HepG2 (cell line): ENCODE data around the gene FOXL3. TPM values are rescaled to one million over a fixed set of nuclear protein-coding genes. Genes with fewer than 3 reads are reported as not detected.

Source experiments
- ETV5 ChIP-seq: IDR thresholded peaks from 2 replicates; pipeline ENCODE4 v1.6.1; 2018; ENCODE audit warnings: missing biosample characterization, missing genetic modification reagents, inconsistent platforms, borderline replicate concordance
- HDAC1 ChIP-seq: sonication (generic); formaldehyde crosslinking; IDR thresholded peaks from 2 replicates; pipeline ENCODE4 v1.5.1; 2020; ENCODE audit warnings: mild to moderate bottlenecking, missing genetic modification reagents
- HMGXB4 ChIP-seq, 2 experiments: sonication (generic) in 1 of 2; formaldehyde crosslinking in 1 of 2; IDR thresholded peaks; 2 replicates each; pipeline versions ENCODE4 v1.4.0 to v1.6.1; 2018 to 2020; ENCODE audit warnings: missing genetic modification reagents in 2 of 2, borderline replicate concordance in 1 of 2, low read depth in 1 of 2, mild to moderate bottlenecking in 1 of 2, missing biosample characterization in 1 of 2
- MIER2 ChIP-seq: IDR thresholded peaks from 2 replicates; pipeline ENCODE4 v1.6.1; 2016; ENCODE audit warnings: missing biosample characterization, missing genetic modification reagents
- MXI1 ChIP-seq: IDR thresholded peaks from 3 replicates; pipeline ENCODE4 v1.6.1; 2012; ENCODE audit warnings: low read depth, low read length, inconsistent platforms, borderline replicate concordance
- SP2 ChIP-seq: sonication (generic); formaldehyde crosslinking; IDR thresholded peaks from 2 replicates; pipeline ENCODE4 v1.5.1; 2020; ENCODE audit warnings: mild to moderate bottlenecking, missing genetic modification reagents
- STAT6 ChIP-seq: sonication (generic); formaldehyde crosslinking; IDR thresholded peaks from 2 replicates; pipeline ENCODE4 v1.4.0; 2020; ENCODE audit warnings: missing genetic modification reagents, mild to moderate bottlenecking, borderline replicate concordance
- TAF1 ChIP-seq: sonication (generic); formaldehyde crosslinking; IDR thresholded peaks from 2 replicates; pipeline ENCODE4 v1.4.0; 2020; ENCODE audit warnings: missing genetic modification reagents
- TBX2 ChIP-seq: sonication (generic); formaldehyde crosslinking; IDR thresholded peaks from 2 replicates; pipeline ENCODE4 v1.5.0; 2020; ENCODE audit warnings: missing genetic modification reagents, mild to moderate bottlenecking, borderline replicate concordance
- ZFP36L1 ChIP-seq: sonication (generic); formaldehyde crosslinking; IDR thresholded peaks from 2 replicates; pipeline ENCODE4 v1.8.0; 2022; ENCODE audit warnings: mild to moderate bottlenecking, missing genetic modification reagents, moderate library complexity
- ZNF225 ChIP-seq: sonication (generic); formaldehyde crosslinking; IDR thresholded peaks from 2 replicates; pipeline ENCODE4 v1.4.0; 2020; ENCODE audit warnings: mild to moderate bottlenecking, missing genetic modification reagents
- ZNF30 ChIP-seq: sonication (generic); formaldehyde crosslinking; IDR thresholded peaks from 2 replicates; pipeline ENCODE4 v1.5.0; 2020; ENCODE audit warnings: mild to moderate bottlenecking, missing genetic modification reagents
- ZNF331 ChIP-seq: sonication (generic); formaldehyde crosslinking; IDR thresholded peaks from 2 replicates; pipeline ENCODE4 v1.4.0; 2020; ENCODE audit warnings: missing genetic modification reagents
- ZNF549 ChIP-seq: sonication (generic); formaldehyde crosslinking; IDR thresholded peaks from 2 replicates; pipeline ENCODE4 v1.5.0; 2020; ENCODE audit warnings: missing genetic modification reagents
- ZNF550 ChIP-seq: sonication (generic); formaldehyde crosslinking; IDR thresholded peaks from 2 replicates; pipeline ENCODE4 v1.4.0; 2020; ENCODE audit warnings: mild to moderate bottlenecking, missing genetic modification reagents, borderline replicate concordance
- ZNF589 ChIP-seq: sonication (generic); formaldehyde crosslinking; conservative IDR thresholded peaks from 2 replicates; pipeline ENCODE4 v1.8.0; 2022; ENCODE audit warnings: mild to moderate bottlenecking, moderate library complexity, missing genetic modification reagents
- ZNF891 ChIP-seq: sonication (generic); formaldehyde crosslinking; IDR thresholded peaks from 2 replicates; pipeline ENCODE4 v1.5.0; 2020; ENCODE audit warnings: mild to moderate bottlenecking, missing genetic modification reagents
- polyA plus RNA-seq, 8 experiments: library from polyadenylated mRNA; depleted of rRNA in 3 of 8; stranded (reverse) in 7 of 8; unstranded in 1 of 8; fragments of >200 nt; fragmentation: Illumina TruSeq in 4 of 8; extraction: Trizol in 4 of 8; gene quantifications; 2 replicates each; pipeline versions ENCODE4 v1.2.1 to v1.2.3, GENCODE V29; 2011 to 2016; ENCODE audit warnings: low read depth in 4 of 8, missing spikeins in 1 of 8, mixed read lengths in 1 of 8; ENCODE audit not compliant: insufficient read depth in 1 of 8
- total RNA-seq, 5 experiments: library from RNA; depleted of rRNA; stranded (reverse); fragments of >200 nt; fragmentation: Illumina TruSeq; extraction: Trizol; gene quantifications; 2 replicates each; pipeline ENCODE4 v1.2.3, GENCODE V29; 2016; ENCODE audit warnings: low read depth in 1 of 5
- TF ChIP-seq, protein P1 (sequence below): sonication (generic); formaldehyde crosslinking; IDR thresholded peaks from 2 replicates; pipeline ENCODE4 v1.4.0; 2020; ENCODE audit warnings: missing genetic modification reagents
- TF ChIP-seq, protein P2 (sequence below): sonication (generic); formaldehyde crosslinking; IDR thresholded peaks from 2 replicates; pipeline ENCODE4 v1.4.0; 2020; ENCODE audit warnings: low read depth, missing genetic modification reagents

The FOXL3 gene
- total and polyA plus RNA-seq, 2 of the 13 experiments (the other 11 are each of a cell fraction or from before 2014, with no cell fraction given): not detected

GRCh38 chr7:318878-319661 lies 29.1 kb downstream of the FOXL3 start (continued):
- TF ChIP-seq, protein P1, sequence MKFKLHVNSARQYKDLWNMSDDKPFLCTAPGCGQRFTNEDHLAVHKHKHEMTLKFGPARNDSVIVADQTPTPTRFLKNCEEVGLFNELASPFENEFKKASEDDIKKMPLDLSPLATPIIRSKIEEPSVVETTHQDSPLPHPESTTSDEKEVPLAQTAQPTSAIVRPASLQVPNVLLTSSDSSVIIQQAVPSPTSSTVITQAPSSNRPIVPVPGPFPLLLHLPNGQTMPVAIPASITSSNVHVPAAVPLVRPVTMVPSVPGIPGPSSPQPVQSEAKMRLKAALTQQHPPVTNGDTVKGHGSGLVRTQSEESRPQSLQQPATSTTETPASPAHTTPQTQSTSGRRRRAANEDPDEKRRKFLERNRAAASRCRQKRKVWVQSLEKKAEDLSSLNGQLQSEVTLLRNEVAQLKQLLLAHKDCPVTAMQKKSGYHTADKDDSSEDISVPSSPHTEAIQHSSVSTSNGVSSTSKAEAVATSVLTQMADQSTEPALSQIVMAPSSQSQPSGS (CRISPR knock-in tag): 0 out of 2 replicates have a peak, but pooled peaks have one; percentile 57
- no peak for TF ChIP-seq ZNF30
- TF ChIP-seq ZNF589 (CRISPR knock-in tag): no peak
- TF ChIP-seq ZNF550 (CRISPR knock-in tag): no peak
- no peak for TF ChIP-seq ZNF891 (CRISPR knock-in tag)
- 0 out of 2 replicates have a peak, but pooled peaks have one; percentile 16 for TF ChIP-seq ZFP36L1 (CRISPR knock-in tag)
- no peak for TF ChIP-seq ZNF225 (CRISPR knock-in tag)
- peak; percentile 94 for TF ChIP-seq TBX2 (CRISPR knock-in tag)
- 0 out of 2 replicates have a peak, but pooled peaks have one; percentile 46 for TF ChIP-seq MIER2
- peak; percentile 79 for TF ChIP-seq HDAC1
- TF ChIP-seq STAT6: 0 out of 2 replicates have a peak, but pooled peaks have one; percentile 48
- TF ChIP-seq SP2 (CRISPR knock-in tag): no peak
- no peak for TF ChIP-seq MXI1
- TF ChIP-seq HMGXB4 (CRISPR knock-in tag; IDR thresholded peaks at IDR 0.05; ENCODE audit: borderline replicate concordance in 1 of 2, low read depth in 1 of 2): no peak; a peak in 1 of 4 replicates
- TF ChIP-seq ZNF331 (CRISPR knock-in tag): peak; percentile 55; the same call in 1 of the 2 replicates
- no peak for TF ChIP-seq ZNF549
- no peak for TF ChIP-seq TAF1 (CRISPR knock-in tag)
- TF ChIP-seq, protein P2, sequence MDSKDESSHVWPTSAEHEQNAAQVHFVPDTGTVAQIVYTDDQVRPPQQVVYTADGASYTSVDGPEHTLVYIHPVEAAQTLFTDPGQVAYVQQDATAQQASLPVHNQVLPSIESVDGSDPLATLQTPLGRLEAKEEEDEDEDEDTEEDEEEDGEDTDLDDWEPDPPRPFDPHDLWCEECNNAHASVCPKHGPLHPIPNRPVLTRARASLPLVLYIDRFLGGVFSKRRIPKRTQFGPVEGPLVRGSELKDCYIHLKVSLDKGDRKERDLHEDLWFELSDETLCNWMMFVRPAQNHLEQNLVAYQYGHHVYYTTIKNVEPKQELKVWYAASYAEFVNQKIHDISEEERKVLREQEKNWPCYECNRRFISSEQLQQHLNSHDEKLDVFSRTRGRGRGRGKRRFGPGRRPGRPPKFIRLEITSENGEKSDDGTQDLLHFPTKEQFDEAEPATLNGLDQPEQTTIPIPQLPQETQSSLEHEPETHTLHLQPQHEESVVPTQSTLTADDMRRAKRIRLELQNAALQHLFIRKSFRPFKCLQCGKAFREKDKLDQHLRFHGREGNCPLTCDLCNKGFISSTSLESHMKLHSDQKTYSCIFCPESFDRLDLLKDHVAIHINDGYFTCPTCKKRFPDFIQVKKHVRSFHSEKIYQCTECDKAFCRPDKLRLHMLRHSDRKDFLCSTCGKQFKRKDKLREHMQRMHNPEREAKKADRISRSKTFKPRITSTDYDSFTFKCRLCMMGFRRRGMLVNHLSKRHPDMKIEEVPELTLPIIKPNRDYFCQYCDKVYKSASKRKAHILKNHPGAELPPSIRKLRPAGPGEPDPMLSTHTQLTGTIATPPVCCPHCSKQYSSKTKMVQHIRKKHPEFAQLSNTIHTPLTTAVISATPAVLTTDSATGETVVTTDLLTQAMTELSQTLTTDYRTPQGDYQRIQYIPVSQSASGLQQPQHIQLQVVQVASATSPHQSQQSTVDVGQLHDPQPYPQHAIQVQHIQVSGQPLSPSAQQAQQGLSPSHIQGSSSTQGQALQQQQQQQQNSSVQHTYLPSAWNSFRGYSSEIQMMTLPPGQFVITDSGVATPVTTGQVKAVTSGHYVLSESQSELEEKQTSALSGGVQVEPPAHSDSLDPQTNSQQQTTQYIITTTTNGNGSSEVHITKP (CRISPR knock-in tag): no peak
- peak; percentile 63 for TF ChIP-seq ETV5
